Smooth muscle cell (in vitro differentiated cells): ENCODE measurements around the gene SLC16A1. TPM values are rescaled to one million over a fixed set of nuclear protein-coding genes. Genes with fewer than 3 reads are reported as not detected.

Experiments used
- DNase-seq: peaks from one replicate; lab custom pipeline; 2025; ENCODE audit not compliant: unreplicated experiment; lab: John Stamatoyannopoulos, UW
- H2AFZ ChIP-seq: fragments of 200-600 bp; sonication (generic); 2 replicates; pipeline ENCODE4 v1.6.0; 2016; ENCODE audit warnings: antibody characterized with exemption, low read depth, mild to moderate bottlenecking
- H3F3A ChIP-seq: fragments of 200-600 bp; sonication (generic); 2 replicates; pipeline ENCODE4 v1.6.0; 2017; ENCODE audit warnings: antibody characterized with exemption, low read depth
- H3K27ac ChIP-seq: fragments of 200-600 bp; sonication (generic); 2 replicates; pipeline ENCODE4 v1.5.1; 2016; ENCODE audit warnings: low read depth, mild to moderate bottlenecking
- H3K27me3 ChIP-seq: fragments of 200-600 bp; sonication (generic); 2 replicates; pipeline ENCODE4 v1.6.1; 2016; ENCODE audit warnings: low read depth, mild to moderate bottlenecking
- H3K36me3 ChIP-seq: fragments of 200-600 bp; sonication (generic); 2 replicates; pipeline ENCODE4 v1.5.1; 2016; ENCODE audit warnings: low read depth
- H3K4me1 ChIP-seq: fragments of 200-600 bp; sonication (generic); 2 replicates; pipeline ENCODE4 v1.5.1; 2016; ENCODE audit warnings: low read depth
- H3K4me2 ChIP-seq: fragments of 200-600 bp; sonication (generic); 2 replicates; pipeline ENCODE4 v1.6.0; 2016; ENCODE audit warnings: mild to moderate bottlenecking
- H3K4me3 ChIP-seq: fragments of 200-600 bp; sonication (generic); 2 replicates; pipeline ENCODE4 v1.5.1; 2016; ENCODE audit warnings: mild to moderate bottlenecking
- H3K79me2 ChIP-seq: fragments of 200-600 bp; sonication (generic); 2 replicates; pipeline ENCODE4 v1.6.0; 2016; ENCODE audit warnings: low read depth, mild to moderate bottlenecking
- H3K9ac ChIP-seq: fragments of 200-600 bp; sonication (generic); 2 replicates; pipeline ENCODE4 v1.6.0; 2016; ENCODE audit warnings: low read depth
- H3K9me3 ChIP-seq: fragments of 200-600 bp; sonication (generic); replicated peaks from 2 replicates; pipeline ENCODE4 v1.5.1; 2016; ENCODE audit warnings: low read depth
- H4K20me1 ChIP-seq: fragments of 200-600 bp; sonication (generic); 2 replicates; pipeline ENCODE4 v1.6.0; 2016; ENCODE audit warnings: low read depth
- WGBS: methylation state at CpG from one replicate; pipeline ENCODE4 v1.1.7; 2016; ENCODE audit warnings: low lambda C conversion rate; 5-methylcytosine and 5-hydroxymethylcytosine counted together
- polyA plus RNA-seq: library from polyadenylated mRNA; unstranded; fragments of >200 nt; fragmentation: Nextera tagmentation; extraction: Ambion mirVana; gene quantifications from 2 replicates; pipeline ENCODE4 v1.2.1, GENCODE V29; 2016
- total RNA-seq: library from RNA; depleted of rRNA; stranded (reverse); fragments of >200 nt; gene quantifications from 2 replicates; pipeline ENCODE4 v1.2.3, GENCODE V29; 2014
- TF ChIP-seq, protein P1 (sequence below): fragments of 200-600 bp; sonication (generic); IDR thresholded peaks from 2 replicates; pipeline ENCODE4 v1.5.1; 2017; ENCODE audit warnings: borderline replicate concordance, mild to moderate bottlenecking, antibody characterized with exemption; ENCODE audit not compliant: insufficient read depth, poor library complexity, severe bottlenecking

The SLC16A1 gene, protein sequence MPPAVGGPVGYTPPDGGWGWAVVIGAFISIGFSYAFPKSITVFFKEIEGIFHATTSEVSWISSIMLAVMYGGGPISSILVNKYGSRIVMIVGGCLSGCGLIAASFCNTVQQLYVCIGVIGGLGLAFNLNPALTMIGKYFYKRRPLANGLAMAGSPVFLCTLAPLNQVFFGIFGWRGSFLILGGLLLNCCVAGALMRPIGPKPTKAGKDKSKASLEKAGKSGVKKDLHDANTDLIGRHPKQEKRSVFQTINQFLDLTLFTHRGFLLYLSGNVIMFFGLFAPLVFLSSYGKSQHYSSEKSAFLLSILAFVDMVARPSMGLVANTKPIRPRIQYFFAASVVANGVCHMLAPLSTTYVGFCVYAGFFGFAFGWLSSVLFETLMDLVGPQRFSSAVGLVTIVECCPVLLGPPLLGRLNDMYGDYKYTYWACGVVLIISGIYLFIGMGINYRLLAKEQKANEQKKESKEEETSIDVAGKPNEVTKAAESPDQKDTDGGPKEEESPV
- total RNA-seq (77.7 and 83.7 TPM in 2 replicates), polyA plus RNA-seq (39.6 and 43.9 TPM in 2 replicates)

DNA sequence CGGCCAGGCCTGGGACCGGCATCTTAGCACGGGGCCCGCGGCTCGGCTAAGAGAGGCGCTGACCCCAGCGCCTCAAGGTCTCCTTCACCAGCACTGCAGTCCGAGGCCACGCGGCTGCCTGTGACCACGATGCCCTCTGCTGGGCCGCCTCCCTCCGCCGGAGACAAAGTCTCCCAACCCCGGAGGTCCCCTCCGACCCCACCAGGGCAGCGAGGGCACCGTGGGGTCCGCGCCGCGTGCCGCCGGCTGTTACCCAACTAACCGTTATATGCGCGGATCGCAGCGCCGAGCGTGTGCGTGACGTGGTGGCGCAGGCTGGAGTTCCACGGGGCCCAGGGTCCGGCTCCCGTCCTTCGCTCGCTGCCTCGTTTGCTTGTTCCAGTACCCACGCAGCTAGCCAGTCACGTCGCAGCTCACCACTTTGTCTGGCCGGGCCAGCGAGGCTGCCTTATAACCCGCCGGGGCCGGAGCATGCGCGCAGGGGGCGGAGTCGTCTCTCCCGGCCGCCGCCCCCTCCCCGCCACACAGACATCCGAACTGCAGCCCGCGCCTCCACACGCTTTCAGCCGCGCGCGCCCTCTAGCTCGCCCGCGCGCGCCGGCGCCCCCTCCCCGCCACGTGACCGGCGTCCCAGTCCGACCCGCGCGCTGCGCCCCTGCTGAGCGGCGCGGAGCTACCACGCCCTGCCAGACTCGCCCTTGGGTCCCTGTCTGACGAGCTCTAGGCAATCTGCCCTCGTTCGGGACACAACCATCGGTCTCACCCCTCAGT is at the start of gene SLC16A1:
SLC16A1 (minus strand) TSS at position 424 of the 771 bp plus-strand sequence. CDS start 26,888 bp downstream, outside the sequence.
- Histone ChIP-seq H3K9me3 (no peaks in the 10 kb centered on the region), H2AFZ (peak within 1 kb of the TSS; percentile 89), H4K20me1 (peaks cover 38% of the 10 kb centered on the region), H3K4me2 (peak within 1 kb of the TSS; percentile 93), H3K79me2 (peaks cover 39% of the 10 kb centered on the region), H3F3A (peaks cover 9% of the 10 kb centered on the region), H3K27me3 (no peaks in the 10 kb centered on the region), H3K9ac (peak within 1 kb of the TSS; percentile 65), H3K27ac (peak within 1 kb of the TSS; percentile 78), H3K4me1 (peaks cover 26% of the 10 kb centered on the region), H3K4me3 (peak within 1 kb of the TSS; percentile 75), H3K36me3 (peaks cover 5% of the 10 kb centered on the region)
- peak; percentile 89 for DNase-seq
- TF ChIP-seq, protein P1, sequence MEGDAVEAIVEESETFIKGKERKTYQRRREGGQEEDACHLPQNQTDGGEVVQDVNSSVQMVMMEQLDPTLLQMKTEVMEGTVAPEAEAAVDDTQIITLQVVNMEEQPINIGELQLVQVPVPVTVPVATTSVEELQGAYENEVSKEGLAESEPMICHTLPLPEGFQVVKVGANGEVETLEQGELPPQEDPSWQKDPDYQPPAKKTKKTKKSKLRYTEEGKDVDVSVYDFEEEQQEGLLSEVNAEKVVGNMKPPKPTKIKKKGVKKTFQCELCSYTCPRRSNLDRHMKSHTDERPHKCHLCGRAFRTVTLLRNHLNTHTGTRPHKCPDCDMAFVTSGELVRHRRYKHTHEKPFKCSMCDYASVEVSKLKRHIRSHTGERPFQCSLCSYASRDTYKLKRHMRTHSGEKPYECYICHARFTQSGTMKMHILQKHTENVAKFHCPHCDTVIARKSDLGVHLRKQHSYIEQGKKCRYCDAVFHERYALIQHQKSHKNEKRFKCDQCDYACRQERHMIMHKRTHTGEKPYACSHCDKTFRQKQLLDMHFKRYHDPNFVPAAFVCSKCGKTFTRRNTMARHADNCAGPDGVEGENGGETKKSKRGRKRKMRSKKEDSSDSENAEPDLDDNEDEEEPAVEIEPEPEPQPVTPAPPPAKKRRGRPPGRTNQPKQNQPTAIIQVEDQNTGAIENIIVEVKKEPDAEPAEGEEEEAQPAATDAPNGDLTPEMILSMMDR = peak; percentile 30
- WGBS = under 1% methylated on average over 83 of the region's 90 CpGs

DNA sequence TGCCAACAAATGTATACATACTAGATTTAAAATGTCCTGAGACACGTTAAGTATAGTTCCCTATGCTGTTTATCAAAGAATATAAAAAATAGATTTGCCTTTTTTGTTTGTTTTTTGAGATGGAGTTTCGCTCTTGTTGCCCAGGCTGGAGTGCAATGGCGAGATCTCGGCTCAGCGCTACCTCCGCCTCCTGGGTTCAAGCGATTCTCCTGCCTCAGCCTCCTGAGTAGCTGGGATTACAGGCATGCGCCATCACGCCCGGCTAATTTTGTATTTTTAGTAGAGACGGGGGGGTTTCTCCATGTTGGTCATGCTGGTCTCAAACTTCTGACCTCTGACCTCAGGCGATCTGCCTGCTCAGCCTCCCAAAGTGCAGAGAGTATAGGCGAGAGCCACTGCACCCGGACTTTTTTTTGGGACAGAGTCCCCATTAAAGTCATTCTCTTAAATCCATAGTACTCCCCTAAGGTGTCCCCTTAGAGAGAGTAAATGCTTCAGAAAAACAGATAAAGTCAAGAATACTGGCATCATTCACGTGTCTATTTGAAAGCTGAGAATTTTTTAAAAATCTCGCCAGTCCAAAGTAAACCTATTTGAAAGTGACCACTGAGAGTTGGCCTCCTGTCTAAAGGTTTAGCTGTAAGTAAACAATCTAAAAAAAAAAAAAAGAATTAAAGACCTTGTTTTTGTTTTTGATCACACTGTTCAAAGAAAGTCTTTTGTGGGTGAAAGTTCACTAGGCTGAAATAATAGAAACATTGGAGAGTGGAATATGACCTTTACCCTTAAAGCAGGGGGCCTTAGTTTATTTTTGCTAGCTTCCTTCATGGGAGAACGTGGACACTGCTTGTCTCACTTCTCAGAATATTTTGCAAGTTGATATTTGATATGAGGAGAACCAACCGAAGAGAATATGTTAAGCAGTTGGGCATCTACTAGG is 48.0 kb upstream of the SLC16A1 start:
- 94% methylated on average over 18 of the region's 18 CpGs for WGBS
- no peaks in the 10 kb centered on the region for H3K36me3 ChIP-seq
- no peaks in the 10 kb centered on the region for H3K4me1 ChIP-seq
- no peak overlapping the region for H3K27ac ChIP-seq
- TF ChIP-seq, protein P1 = no peak
- no peak overlapping the region for H3K4me2 ChIP-seq
- no peak overlapping the region for H3K4me3 ChIP-seq
- H3K27me3 ChIP-seq = no peaks in the 10 kb centered on the region
- DNase-seq = no peak
- H3F3A ChIP-seq = no peaks in the 10 kb centered on the region
- no peak overlapping the region for H2AFZ ChIP-seq
- H3K79me2 ChIP-seq = no peaks in the 10 kb centered on the region
- H4K20me1 ChIP-seq = no peaks in the 10 kb centered on the region
- no peaks in the 10 kb centered on the region for H3K9me3 ChIP-seq
- no peak overlapping the region for H3K9ac ChIP-seq

DNA sequence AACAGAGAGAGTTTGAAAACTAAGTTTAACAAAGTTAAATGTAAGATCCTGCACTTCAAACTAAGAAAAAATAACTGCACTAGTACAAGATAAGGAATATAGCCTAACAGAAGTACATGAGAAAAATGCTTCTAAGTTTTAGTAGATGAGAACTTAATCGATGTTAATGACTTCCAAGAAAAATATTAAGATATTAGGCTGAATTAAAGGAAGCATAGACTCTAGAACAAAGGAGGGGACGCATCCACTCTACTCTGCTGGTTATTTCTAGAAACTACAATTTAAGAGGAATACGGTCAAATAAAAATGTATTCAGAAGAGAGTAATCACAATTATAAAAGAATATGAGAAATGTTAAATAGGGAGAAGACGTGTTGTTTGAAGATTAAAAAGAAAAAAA is 46.3 kb upstream of the SLC16A1 start:
- WGBS = 95% methylated on average over 4 of the region's 4 CpGs
- Histone ChIP-seq H3K9ac (no peak overlapping the region), H3K4me3 (no peak overlapping the region), H3K4me1 (no peaks in the 10 kb centered on the region), H3K36me3 (no peaks in the 10 kb centered on the region), H3K4me2 (no peak overlapping the region), H3K27ac (no peak overlapping the region), H3F3A (peaks cover 7% of the 10 kb centered on the region), H2AFZ (no peak overlapping the region), H4K20me1 (no peaks in the 10 kb centered on the region), H3K27me3 (no peaks in the 10 kb centered on the region), H3K79me2 (no peaks in the 10 kb centered on the region), H3K9me3 (no peaks in the 10 kb centered on the region)
- TF ChIP-seq, protein P1 = no peak
- DNase-seq = no peak
